Breast epithelium (tissue), 3 donors: ENCODE results near the gene ATAD2B.

Source experiments
- POLR2A ChIP-seq: fragments of 450-650 bp; IDR thresholded peaks from one replicate; pipeline ENCODE4 v1.6.1; 2016; ENCODE audit warnings: antibody characterized with exemption, mild to moderate bottlenecking, moderate library complexity
- TF ChIP-seq, protein P1 (sequence below), 3 donors: fragments of 450-650 bp; IDR thresholded peaks; one replicate each; pipeline ENCODE4 v1.5.1; 2016 to 2017; ENCODE audit warnings: antibody characterized with exemption in 3 of 3, mild to moderate bottlenecking in 3 of 3, moderate library complexity in 3 of 3

DNA sequence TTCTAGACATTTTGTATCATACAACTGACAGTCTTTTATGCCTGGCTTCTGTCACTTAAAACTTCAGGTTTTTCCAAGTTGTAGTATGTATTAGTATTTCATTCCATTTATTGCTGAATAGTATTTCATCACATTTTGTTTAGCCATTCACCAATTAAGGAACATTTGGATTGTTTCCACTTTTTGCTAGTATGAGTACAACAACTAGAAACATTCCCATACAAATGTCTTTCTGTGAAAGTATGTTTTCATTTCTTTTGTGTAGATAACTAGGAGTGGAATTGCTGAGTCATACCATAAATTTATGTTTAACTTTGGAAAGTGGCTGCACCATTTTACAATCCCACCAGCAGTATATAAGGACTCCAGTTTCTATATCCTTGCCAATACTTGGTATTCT lies 135.9 kb downstream of the ATAD2B start:
- TF ChIP-seq, protein P1, sequence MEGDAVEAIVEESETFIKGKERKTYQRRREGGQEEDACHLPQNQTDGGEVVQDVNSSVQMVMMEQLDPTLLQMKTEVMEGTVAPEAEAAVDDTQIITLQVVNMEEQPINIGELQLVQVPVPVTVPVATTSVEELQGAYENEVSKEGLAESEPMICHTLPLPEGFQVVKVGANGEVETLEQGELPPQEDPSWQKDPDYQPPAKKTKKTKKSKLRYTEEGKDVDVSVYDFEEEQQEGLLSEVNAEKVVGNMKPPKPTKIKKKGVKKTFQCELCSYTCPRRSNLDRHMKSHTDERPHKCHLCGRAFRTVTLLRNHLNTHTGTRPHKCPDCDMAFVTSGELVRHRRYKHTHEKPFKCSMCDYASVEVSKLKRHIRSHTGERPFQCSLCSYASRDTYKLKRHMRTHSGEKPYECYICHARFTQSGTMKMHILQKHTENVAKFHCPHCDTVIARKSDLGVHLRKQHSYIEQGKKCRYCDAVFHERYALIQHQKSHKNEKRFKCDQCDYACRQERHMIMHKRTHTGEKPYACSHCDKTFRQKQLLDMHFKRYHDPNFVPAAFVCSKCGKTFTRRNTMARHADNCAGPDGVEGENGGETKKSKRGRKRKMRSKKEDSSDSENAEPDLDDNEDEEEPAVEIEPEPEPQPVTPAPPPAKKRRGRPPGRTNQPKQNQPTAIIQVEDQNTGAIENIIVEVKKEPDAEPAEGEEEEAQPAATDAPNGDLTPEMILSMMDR (IDR thresholded peaks at IDR 0.05): no peak
- no peak for TF ChIP-seq POLR2A
